ENCODE data around the gene LRRC3.

The LRRC3 gene

DNA sequence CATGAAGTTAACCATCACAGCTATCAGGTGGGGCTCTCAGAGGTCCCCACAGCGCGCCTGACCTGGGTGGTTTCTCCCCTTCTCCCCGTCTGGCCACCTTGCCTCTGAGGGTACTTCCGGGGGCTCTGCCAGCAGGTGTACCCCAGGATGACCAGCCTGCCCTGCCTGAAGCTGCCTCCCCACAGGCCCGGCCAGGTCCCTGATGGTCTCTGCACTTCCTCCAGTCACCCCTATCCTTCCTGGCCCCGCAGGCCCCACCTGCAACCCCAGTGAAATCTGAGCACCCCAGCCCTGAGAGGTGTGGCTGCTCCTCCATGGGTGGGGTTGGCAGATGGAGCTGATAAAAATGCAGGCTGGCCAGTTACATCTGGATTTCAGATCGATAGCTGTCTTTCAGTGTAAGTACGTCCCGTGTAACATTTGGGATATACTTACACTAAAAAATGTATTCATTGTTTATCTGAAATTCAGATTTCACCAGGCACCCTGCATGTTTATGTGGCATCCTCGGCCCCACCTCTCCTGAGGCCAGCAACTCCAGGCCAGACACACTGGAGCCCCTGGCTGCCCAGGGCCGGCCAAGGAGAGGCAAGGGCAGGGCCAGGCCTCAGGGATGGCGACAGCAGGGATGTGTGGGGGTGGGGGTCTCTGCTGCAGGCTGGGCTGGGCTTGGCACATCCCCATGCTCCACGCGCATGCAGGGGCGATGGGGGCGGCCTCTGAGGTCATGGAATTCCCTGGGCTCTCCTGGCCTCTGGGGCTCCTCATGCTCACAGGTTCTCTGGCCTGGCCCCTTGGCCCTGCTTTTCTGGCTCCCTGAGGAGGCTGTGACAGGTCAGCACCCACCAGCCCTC lies 25.1 kb downstream of the LRRC3 start:
- no peak for DNase-seq

DNA sequence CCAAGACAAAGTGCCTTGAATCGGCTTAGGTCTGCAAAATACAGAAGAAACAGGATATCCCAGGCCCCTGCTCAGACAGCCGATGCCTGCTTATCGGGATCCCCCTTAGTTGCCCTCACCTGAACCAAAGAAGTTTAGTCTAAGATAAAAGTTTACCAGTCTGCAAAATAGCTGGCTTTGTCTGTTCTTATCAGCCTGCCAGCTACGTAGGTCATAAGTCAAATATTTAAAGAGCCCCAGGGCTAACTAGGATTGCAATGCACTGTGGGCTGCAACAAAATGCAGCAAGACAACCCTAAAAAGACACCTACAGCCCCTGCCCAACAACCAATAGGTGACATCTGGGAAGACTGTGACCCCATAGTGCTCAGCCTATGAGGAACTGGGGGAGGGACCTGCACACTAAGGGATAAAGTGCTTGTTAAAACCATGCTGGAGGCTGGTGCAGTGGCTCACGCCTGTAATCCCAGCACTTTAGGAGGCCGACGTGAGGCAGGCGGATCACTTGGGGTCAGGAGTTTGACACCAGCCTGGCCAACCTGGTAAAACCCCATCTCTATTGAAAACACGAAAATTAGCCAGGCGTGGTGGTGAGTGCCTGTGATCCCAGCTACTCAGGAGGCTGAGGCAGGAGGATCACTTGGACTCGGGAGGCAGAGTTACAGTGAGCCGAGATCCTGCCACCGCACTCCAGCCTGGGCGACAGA lies 27.4 kb downstream of the LRRC3 start:
- no peak for DNase-seq

DNA sequence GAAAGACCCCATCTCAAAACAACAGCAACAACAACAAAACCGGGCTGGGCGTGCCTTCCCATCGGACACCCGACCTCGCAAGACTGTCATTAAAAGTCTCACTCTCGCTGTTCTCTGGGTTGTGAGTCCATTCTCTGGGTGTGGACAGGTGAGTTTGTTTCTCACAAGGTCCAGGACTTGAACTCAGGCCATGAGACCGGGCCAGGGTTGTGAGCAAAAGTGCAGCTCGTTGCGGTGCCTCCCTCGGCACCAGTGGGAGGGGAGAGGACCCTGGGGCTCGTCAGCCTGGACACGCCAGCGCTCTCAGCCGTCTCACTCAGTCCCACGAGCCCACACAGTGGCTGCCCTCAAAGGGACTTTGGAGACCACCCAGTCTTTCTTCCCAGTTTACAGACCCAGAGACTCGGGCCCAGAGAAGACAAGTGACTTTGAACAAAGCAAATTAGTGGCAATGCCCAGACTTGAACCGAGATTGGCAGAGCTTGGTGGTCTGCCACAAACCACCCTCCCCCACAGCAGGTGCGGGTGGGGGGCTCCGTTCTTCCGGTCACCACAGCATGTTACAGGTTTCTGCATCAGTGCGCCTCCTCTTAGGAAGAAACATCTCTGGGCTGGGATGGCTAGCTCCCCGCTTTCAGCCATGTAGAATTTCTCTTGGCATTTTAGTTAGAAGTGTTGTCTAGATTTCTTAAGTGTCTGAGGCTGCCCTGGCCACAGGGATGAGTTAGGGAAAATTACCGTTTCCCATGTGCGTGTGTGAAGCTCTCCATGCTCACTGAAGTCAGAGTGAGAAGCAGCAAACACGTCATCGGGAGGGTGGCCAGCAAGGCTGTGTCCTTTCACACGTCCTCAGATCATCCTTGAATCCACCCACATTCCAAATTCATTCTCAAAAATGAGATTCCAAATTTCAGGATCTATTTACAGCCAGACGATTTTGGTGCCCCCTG lies 28.3 kb downstream of the LRRC3 start:
- no peak for DNase-seq

DNA sequence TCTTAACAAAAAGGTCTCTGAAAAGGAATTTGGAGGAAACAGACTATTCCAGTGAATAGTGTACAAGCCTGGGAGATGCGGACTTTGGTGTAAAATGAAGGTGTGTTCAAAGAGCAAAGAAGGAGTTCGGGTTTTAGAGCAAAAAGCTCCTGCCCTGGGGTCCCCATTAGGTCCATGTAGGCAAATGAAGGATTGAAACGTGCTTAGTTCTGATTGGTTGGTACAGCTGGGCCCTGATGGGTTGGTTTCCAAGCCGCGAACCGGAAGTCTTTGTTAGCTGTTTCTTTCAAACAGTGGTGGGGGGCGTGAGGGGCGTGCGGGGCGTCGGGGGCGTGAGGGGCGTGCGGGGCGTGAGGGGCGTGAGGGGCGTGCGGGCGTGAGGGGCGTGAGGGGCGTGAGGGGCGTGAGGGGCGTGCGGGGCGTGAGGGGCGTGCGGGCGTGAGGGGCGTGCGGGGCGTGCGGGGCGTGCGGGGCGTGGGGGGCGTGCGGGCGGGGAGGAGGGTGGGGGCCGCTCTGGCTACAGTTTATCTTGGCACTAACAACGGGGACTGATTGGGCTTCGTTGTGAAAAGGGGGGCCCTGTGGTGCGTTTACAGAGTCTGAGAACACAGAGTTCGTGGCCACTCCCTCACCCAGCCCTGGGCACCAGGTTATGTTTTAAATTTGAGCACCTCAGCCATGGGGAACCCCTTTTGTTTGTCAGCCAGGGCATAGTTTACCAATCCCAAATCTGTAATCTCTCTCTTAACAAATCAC lies 29.4 kb downstream of the LRRC3 start:
- no peak for DNase-seq

DNA sequence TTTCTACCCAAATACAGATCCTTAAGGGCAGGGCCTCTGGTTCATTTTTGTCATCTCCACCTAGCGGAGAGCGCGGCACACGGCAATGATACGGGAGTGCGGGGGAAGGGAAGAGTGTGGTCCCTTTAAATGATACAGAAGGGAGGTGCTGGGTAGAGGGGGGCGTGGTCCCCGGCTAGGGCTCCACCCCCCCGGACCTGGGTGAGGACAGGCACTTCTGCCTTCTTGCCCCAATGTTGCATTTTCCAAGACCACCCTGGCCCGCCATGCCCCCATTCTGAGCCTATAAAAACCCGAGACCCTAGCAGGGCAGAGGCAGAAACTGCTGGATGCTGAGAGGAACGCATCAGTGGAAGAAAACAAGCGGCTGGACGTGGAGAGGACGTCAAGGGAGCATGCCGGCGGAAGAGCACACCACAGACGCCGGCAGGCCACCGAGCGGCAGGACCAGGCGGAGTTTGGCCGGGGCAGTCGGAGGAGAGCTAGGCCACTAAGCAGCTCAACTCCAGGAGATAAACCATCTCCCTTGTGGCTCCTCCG lies 30.0 kb downstream of the LRRC3 start:
- peak; percentile 44 for DNase-seq

DNA sequence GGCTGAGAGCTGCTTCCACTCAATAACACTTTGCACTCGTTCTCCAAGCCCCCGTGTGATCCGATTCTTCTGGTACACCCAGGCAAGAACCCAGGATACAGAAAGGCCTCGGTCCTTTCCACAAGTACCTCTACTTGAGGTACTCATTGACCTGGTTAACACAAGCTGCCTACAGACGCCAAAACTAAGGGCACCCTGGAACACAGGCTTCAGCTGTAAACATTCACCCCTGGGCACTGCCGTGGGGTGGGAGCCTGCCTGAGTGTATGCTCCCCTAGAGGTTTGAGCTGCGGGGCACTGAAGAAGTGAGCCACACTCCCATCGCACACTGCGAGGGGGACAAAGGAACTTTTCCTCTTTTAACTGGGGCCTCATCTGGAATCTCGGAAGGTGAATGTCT lies 30.5 kb downstream of the LRRC3 start:
- no peak for DNase-seq

DNA sequence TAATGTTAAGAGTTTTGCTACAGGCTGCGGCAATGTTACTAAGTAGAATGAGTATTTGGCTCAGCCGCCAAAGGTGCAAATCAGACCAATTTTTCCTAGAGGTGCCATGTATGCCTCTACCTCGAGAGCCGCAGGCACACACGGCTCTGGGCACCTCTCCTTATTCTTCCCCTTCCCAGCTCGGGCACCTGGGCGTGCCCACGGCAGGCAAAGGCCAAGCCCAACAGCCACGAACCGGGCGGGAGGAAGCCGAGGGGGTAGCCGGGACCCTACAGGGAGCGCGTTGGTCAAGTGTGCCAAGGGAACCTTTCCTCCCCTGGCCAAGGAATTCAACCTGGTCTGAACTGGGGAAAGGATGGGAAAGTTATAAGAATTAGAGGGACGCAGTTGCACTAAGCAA lies 31.0 kb downstream of the LRRC3 start:
- DNase-seq: no peak

DNA sequence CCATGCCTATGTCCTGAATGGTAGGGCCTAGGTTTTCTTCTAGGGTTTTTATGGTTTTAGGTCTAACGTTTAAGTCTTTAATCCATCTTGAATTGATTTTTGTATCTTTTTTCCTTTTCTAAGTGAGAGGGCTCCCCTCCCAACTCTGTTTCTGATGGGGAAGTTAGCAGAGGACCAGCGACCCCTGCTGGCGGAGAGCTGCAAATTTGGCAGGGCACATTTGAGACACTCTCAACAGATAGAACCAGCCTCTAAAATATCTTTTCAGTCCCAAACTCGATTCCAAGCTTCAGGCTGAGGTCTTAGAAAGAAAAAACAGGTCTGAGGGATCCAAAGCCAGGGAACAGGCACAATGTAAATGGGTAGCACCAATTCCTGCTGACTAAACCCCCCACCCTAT lies 32.5 kb downstream of the LRRC3 start:
- no peak for DNase-seq

DNA sequence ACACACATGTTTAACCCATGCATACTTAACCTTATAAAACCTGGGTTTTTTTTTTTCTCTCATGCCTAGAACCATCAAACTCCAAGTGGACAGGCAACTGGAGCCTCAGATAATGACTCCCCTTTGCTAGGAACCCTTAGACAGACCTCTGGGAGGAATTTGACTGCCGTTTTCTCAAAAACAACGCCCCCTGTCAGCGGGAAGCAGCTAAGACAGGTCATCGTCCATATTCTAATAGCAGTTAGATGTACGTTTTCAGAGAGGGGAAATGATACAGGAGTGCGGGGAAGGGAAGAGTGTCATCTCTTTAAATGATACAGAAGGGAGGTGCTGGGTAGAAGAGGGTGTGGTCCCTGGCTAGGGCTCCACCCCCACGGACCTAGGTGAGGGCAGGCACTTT lies 34.7 kb downstream of the LRRC3 start:
- DNase-seq: no peak

DNA sequence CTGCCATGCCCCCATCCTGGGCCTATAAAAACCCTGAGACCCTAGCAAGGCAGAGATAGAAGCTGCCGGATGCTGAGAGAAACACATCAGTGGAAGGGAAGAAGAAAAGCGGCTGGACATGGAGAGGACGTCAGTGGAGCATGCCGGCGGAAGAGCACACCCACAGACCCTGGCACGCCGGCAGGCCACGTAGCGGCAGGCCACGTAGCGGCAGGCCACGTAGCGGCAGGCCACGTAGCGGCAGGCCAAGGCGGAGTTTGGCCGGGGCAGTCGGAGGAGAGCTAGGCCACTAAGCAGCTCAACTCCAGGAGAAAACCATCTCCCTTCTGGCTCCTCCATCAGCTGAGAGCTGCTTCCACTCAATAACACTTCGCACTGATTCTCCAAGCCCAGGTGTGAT lies 35.1 kb downstream of the LRRC3 start:
- DNase-seq: no peak

DNA sequence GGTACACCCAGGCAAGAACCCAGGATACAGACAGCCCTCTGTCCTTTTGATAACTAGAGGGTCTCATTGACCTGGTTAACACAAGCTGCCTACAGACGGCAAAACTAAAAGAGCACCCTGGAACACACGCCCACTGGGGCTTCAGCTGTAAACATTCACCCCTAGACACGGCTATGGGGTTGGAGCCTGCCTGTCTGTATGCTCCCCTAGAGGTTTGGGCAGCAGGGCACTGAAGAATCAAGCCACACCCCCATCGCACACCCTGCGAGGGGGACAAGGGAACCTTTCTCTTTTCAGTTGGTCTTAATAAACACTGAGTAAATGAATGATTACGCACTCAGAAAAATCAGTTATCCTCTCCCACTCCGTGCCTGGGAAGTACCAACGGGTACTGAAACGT lies 35.5 kb downstream of the LRRC3 start:
- no peak for DNase-seq

DNA sequence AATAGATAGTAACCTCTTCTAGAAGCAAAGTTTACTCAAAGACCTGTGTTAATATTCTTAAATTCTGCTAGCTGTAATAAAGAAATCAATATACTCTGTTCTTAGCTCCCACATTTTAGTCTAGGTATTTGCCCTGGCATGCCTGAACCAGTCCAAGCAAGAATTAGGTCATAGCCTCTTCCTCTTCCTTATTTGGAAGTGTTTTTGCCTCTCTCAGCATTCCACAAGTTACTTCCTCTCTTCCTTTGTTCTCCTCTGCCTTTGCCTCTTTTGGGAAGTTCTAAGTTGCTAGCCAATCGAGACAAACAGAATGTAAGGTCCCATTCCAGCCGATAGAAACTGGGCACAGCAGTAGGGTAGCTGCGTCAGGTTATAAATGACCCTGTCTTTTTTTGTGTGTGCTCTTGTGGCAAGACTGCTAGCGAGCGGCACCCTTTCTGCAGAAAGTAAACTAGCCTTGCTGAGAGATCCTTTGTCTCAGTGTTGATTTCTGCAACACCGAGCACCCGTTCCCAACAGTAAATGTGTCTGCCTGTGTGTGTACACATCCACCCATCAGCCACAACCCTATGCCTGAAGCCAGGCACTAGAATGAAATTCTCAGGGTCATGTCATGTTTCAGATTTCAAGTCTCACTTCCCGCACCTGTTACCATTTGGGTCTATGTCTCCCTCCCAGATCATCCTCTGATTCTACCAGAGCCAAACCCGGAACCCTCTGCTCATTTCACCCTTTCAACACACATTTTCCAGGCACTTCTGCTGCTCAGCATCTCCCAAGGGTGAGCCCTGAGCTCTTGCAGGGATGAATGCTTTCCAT lies 37.5 kb downstream of the LRRC3 start:
- DNase-seq: no peak

DNA sequence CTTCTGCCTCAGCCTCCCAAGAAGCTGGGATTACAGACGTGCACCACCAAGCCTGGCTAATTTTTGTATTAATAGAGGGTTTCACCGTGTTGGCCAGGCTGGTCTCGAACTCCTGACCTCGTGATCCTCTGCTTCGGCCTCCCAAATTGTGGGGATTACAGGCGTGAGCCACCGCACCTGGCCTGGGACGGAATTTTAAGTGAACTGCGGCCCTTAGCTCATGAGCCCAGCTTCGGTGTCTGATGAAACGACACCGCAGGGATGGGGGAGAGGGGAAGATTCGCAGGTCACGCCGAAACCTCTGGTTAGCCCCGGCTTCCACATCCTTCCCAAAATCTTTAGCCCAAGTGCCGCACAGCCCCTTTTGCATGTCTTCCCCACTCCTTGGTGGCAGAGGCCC lies 39.1 kb downstream of the LRRC3 start:
- no peak for DNase-seq

DNA sequence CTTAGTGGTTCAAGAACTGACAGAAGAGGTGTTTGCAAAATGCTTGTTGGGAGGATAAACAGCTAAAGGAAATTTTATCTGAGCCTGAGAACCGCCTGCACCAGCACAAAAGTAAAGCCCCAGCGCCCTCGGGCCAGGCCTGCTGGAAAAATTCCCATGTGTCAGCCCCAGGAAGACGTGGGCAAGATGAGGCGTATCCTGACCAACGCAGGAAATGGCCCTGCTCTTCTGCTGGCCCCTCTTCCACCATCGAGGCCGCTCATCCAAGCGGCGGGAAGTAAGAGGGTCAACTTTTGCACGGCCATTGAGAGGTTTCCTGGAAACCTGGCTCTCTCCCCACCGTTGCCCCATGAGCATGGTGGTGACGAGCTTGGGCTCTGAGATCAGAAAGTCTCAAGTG lies 39.6 kb downstream of the LRRC3 start:
- no peak for DNase-seq

DNA sequence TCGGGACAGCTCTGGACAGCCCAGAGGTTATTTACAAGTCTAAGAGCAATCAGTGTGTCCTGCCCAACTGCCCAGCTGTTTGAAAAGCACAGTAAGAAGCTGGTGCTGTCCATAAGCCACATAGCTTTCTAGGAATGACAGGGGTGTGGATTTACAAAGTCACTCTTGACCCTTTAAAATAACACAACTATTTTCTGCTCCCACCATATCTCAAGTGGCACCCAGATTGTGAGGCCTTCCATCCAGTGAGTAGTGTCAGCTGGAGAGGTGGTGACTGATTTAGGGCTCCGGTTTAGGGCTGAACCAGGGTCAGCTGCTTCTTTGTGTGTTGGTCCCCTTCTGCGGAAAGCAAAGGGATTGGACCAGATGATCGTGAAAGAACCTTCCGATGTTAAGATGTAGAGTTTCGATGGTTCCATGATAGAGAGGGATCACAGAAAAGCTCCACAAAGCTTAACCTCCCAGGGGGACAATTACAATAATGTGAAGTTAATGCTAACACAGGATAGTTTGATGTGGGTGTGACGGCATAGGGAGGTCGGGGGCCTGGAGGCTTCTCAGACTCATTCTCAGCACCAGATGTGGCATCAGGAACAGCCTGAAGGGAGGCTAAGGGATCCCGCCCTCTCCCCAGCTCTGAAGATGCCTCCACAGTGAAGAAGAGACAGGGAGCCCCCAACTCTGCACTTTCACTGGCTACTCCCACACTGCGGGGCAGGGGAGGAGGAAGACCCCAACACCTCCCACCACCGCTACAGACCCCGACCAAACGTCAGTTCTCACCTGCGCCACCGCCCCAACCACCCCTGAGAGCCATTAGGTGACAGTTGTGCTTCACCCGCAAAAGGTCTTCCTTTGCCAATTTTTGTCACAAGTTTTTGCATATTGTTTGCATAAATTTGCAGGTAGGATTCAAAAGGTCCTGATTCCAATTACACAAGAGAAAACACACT lies 40.6 kb downstream of the LRRC3 start:
- DNase-seq: no peak

DNA sequence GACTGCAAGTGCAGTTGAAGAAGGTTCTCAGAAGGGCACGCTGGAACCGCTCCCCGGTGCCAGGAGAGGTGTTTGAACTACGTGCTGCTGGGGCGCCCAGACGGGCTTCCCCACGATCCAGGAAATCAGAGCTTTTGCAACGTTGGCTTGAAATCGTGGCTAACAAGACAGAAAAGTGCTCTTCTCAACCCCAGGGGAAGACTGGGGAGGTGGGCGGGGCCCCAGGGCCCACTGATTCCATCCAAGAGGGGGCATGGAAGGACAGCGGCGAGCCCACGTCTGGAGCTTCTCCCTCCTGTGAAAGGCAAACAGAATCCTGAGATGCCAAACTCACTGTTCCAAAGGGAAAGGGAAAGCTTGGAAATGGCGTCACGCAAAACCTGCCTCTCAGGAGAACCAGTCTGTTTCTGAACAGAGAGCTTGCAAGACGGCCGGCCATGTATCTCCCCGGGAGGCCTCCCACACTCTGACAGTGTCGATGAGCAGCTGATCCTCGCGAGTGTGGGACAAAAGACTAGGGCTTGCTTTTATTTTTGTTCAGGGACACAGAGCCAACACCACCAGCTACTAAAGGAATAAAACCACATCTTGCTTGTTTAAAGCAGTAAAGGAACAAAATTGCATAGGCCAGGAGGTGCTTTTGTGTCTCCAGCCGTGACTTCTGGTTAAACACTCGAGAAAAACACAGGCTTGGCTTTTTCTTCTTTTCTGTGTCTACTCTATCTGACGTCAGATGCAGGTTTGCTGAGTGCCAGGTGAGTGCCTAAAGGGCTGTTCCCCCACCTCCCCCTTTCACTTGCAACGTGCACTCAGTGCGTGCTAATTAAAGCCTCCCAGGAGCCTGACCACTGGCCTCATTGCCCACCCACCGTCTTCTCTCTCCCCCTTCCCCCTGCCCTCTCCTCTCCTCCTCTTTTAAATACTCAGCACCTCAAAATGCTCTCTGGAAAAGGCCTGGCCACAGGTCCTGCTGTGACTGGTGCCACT lies 41.5 kb downstream of the LRRC3 start:
- DNase-seq: peak; percentile 68

DNA sequence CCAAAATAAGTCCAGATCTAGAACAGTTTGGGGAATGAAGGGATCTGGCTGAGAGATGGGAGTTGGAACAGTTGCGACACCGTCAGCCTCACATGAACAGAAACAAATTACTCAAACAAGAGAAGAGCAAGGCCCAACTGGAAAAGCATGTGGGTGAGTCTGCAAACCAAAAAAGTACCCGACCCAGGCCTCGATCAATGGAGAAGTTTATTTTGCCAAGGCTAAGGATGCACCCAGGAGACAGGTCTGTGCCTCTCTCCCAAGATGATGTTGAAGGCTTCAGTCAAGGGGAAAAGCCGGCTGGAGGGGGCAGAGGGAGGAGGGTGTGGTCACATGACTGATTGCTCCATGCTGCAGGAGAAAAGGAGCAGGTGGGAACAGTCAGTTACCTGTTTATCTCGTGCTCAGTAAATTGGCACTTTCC lies 42.4 kb downstream of the LRRC3 start:
- peak; percentile 39 for DNase-seq

DNA sequence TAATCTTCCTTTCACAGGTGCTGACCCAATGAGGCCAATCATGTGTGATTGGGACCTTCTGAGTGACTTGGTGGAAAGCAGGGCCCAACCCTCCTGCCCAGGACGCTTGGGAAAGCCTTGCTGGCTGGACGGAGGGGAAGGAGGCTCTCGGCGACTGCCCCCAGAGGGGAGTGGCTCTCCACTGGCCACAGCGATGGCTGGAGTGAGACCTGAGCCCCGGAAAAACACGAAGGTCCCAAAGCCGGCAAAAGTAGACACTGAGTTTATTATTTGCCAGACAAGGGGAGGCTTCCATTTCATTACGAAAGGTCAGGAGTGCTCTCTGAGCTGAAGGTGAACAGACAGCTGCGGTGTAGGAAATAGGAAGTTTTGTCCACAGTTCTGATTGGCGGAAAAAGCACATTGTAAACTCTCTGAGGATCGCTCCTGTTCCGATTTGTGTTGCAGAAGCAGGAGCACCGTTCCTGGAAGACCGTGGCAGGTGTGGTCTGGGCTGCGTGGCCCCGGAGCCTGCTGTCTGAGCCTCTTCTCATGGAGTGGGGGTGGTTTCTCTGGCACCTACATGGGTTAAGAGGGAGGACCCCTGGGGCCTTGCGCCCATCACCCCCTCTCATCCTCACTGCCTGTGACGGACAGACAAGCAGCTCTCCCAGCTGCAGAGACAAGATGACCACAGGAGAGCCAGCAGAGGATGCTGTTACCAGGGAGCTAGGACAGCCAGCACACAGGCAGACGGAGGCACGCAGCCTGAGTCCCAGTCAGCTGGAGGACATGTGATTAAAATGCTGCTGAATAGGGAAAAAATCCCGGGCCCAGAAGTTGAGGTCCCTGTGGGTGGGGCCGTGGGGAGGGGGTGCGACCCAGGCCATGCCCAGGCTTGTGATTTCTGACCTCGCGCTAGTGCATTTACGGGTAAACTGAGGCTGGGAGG lies 43.2 kb downstream of the LRRC3 start:
- no peak for DNase-seq

Measured in retina (tissue), 1 donor.